HepG2 (cell line): ENCODE results near the gene CABLES2. TPM values are rescaled to one million over a fixed set of nuclear protein-coding genes. Genes with fewer than 3 reads are reported as not detected.

Experiments used
- CBX2 ChIP-seq, 2 experiments: fragments of 200-600 bp in 1 of 2; sonication (generic); formaldehyde crosslinking in 1 of 2; IDR thresholded peaks; 2 replicates each; pipeline versions ENCODE4 v1.7.0 to v1.8.1; 2018 to 2022; ENCODE audit warnings: low read depth in 2 of 2, low read length in 1 of 2, mild to moderate bottlenecking in 1 of 2, missing genetic modification reagents in 1 of 2
- ELF3 ChIP-seq: IDR thresholded peaks from 2 replicates; pipeline ENCODE4 v1.6.1; 2016; ENCODE audit warnings: missing genetic modification reagents, missing compliant biosample characterization
- HMG20B ChIP-seq: conservative IDR thresholded peaks from 2 replicates; pipeline ENCODE4 v1.6.1; 2016; ENCODE audit warnings: missing genetic modification reagents, missing compliant biosample characterization
- HNF4A ChIP-seq: sonication (generic); formaldehyde crosslinking; IDR thresholded peaks from 2 replicates; pipeline ENCODE4 v1.4.0; 2020; ENCODE audit warnings: missing genetic modification reagents
- MTA1 ChIP-seq: sonication (generic); formaldehyde crosslinking; IDR thresholded peaks from 2 replicates; pipeline ENCODE4 v1.4.0; 2020; ENCODE audit warnings: missing genetic modification reagents, mild to moderate bottlenecking, borderline replicate concordance
- PHF5A ChIP-seq: IDR thresholded peaks from one replicate; pipeline ENCODE4 v1.6.1; 2018; ENCODE audit warnings: low read depth, missing genetic modification reagents; ENCODE audit not compliant: unreplicated experiment
- TFAP4 ChIP-seq: sonication (generic); IDR thresholded peaks from 2 replicates; pipeline ENCODE4 v1.6.1; 2016; ENCODE audit warnings: low read depth, borderline replicate concordance
- ZFP91 ChIP-seq: sonication (generic); formaldehyde crosslinking; IDR thresholded peaks from 2 replicates; pipeline ENCODE4 v1.9.0; 2022; ENCODE audit warnings: missing genetic modification reagents, mild to moderate bottlenecking, borderline replicate concordance
- ZFX ChIP-seq: sonication (generic); formaldehyde crosslinking; IDR thresholded peaks from 2 replicates; pipeline ENCODE4 v1.4.0; 2020; ENCODE audit warnings: mild to moderate bottlenecking, low read depth, missing genetic modification reagents, moderate library complexity
- ZNF274 ChIP-seq: sonication (generic); formaldehyde crosslinking; IDR thresholded peaks from 2 replicates; pipeline ENCODE4 v1.5.1; 2020; ENCODE audit warnings: mild to moderate bottlenecking, missing genetic modification reagents
- ZNF503 ChIP-seq: sonication (generic); formaldehyde crosslinking; IDR thresholded peaks from 2 replicates; pipeline ENCODE4 v1.4.0; 2020; ENCODE audit warnings: missing genetic modification reagents
- ZNF577 ChIP-seq: sonication (generic); formaldehyde crosslinking; IDR thresholded peaks from 2 replicates; pipeline ENCODE4 v1.4.0; 2020; ENCODE audit warnings: mild to moderate bottlenecking, low read depth, missing genetic modification reagents, borderline replicate concordance
- ZNF746 ChIP-seq: sonication (generic); formaldehyde crosslinking; IDR thresholded peaks from 2 replicates; pipeline ENCODE4 v1.8.0; 2022; ENCODE audit warnings: mild to moderate bottlenecking, missing genetic modification reagents
- polyA plus RNA-seq, 8 experiments: library from polyadenylated mRNA; depleted of rRNA in 3 of 8; stranded (reverse) in 7 of 8; unstranded in 1 of 8; fragments of >200 nt; fragmentation: Illumina TruSeq in 4 of 8; extraction: Trizol in 4 of 8; gene quantifications; 2 replicates each; pipeline versions ENCODE4 v1.2.1 to v1.2.3, GENCODE V29; 2011 to 2016; ENCODE audit warnings: low read depth in 4 of 8, missing spikeins in 1 of 8, mixed read lengths in 1 of 8; ENCODE audit not compliant: insufficient read depth in 1 of 8
- total RNA-seq, 5 experiments: library from RNA; depleted of rRNA; stranded (reverse); fragments of >200 nt; fragmentation: Illumina TruSeq; extraction: Trizol; gene quantifications; 2 replicates each; pipeline ENCODE4 v1.2.3, GENCODE V29; 2016; ENCODE audit warnings: low read depth in 1 of 5
- TF ChIP-seq, protein P1 (sequence below): sonication (generic); formaldehyde crosslinking; IDR thresholded peaks from 2 replicates; pipeline ENCODE4 v1.4.0; 2020; ENCODE audit warnings: missing genetic modification reagents
- TF ChIP-seq, protein P2 (sequence below): sonication (generic); formaldehyde crosslinking; IDR thresholded peaks from 2 replicates; pipeline ENCODE4 v1.5.1; 2020; ENCODE audit warnings: mild to moderate bottlenecking, moderate library complexity, missing genetic modification reagents

Gene CABLES2
- total and polyA plus RNA-seq, 2 of the 13 experiments (the other 11 are each of a cell fraction or from before 2014, with no cell fraction given): 5.2 to 9.7 TPM

DNA sequence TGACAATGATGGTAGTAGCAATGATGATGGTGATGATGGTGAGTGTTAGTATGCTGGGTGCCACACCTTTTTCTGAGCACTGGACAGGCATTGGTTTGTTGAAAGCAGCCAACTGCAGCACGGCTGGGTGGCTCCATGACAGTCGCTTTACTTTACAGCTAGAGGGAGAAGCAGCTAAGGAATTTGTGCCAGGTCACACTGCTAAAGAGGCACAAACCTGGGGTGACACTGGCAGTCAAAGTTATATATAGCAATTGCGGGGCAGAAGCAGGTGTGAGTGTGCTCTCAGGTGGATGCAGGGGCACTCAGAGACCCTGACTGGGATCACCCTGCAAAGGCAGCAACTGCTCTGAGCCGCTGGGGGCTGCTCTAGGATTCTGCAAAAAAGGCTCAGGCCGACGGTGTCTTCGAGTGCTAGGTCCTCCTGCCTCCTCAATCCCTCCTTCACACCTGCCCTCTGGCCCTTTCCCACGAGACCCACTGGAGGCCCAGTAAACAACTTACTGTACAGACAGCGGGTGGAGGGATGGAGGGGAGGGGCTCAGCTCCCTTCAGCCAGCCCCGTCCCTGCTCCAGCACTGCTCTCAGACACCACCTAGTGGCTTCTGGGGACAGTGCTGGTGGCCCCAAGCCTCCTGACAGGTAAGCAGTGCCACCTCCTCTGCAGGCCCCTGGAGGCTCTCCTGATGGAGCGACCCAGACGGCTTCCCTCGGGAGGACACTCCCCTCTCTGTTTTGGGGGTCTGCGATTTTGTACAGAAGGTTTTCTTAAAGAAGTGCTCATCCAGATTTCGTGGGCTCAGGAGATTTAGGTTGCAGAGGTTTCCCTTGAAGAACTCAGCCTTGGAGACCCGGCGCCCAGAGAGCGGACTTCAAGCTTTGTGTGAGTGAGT lies 24.5 kb downstream of the CABLES2 start (continued):
- TF ChIP-seq ZFX: peak; percentile 84
- TF ChIP-seq HMG20B (CRISPR knock-in tag): no peak; the same call in 1 of the 2 replicates
- TF ChIP-seq ZFP91 (CRISPR knock-in tag): peak; percentile 70
- TF ChIP-seq ZNF577 (CRISPR knock-in tag): no peak
- TF ChIP-seq CBX2 (IDR thresholded peaks at IDR 0.05; ENCODE audit: low read depth, low read length): no peak
- no peak for TF ChIP-seq CBX2 (CRISPR knock-in tag; IDR thresholded peaks at IDR 0.05; ENCODE audit: low read depth)
- TF ChIP-seq TFAP4: peak; percentile 61; the same call in 1 of the 2 replicates
- peak; percentile 76; the same call in 1 of the 2 replicates for TF ChIP-seq MTA1 (CRISPR knock-in tag)
- TF ChIP-seq ZNF503 (CRISPR knock-in tag): peak; percentile 54
- TF ChIP-seq ZNF746 (CRISPR knock-in tag): no peak; the same call in 1 of the 2 replicates
- TF ChIP-seq, protein P1, sequence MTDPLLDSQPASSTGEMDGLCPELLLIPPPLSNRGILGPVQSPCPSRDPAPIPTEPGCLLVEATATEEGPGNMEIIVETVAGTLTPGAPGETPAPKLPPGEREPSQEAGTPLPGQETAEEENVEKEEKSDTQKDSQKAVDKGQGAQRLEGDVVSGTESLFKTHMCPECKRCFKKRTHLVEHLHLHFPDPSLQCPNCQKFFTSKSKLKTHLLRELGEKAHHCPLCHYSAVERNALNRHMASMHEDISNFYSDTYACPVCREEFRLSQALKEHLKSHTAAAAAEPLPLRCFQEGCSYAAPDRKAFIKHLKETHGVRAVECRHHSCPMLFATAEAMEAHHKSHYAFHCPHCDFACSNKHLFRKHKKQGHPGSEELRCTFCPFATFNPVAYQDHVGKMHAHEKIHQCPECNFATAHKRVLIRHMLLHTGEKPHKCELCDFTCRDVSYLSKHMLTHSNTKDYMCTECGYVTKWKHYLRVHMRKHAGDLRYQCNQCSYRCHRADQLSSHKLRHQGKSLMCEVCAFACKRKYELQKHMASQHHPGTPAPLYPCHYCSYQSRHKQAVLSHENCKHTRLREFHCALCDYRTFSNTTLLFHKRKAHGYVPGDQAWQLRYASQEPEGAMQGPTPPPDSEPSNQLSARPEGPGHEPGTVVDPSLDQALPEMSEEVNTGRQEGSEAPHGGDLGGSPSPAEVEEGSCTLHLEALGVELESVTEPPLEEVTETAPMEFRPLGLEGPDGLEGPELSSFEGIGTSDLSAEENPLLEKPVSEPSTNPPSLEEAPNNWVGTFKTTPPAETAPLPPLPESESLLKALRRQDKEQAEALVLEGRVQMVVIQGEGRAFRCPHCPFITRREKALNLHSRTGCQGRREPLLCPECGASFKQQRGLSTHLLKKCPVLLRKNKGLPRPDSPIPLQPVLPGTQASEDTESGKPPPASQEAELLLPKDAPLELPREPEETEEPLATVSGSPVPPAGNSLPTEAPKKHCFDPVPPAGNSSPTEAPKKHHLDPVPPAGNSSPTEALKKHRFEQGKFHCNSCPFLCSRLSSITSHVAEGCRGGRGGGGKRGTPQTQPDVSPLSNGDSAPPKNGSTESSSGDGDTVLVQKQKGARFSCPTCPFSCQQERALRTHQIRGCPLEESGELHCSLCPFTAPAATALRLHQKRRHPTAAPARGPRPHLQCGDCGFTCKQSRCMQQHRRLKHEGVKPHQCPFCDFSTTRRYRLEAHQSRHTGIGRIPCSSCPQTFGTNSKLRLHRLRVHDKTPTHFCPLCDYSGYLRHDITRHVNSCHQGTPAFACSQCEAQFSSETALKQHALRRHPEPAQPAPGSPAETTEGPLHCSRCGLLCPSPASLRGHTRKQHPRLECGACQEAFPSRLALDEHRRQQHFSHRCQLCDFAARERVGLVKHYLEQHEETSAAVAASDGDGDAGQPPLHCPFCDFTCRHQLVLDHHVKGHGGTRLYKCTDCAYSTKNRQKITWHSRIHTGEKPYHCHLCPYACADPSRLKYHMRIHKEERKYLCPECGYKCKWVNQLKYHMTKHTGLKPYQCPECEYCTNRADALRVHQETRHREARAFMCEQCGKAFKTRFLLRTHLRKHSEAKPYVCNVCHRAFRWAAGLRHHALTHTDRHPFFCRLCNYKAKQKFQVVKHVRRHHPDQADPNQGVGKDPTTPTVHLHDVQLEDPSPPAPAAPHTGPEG (CRISPR knock-in tag): peak; percentile 78; the same call in 1 of the 2 replicates
- peak; percentile 60 for TF ChIP-seq PHF5A (CRISPR knock-in tag)
- peak; percentile 48; the same call in 1 of the 2 replicates for TF ChIP-seq HNF4A (CRISPR knock-in tag)
- TF ChIP-seq, protein P2, sequence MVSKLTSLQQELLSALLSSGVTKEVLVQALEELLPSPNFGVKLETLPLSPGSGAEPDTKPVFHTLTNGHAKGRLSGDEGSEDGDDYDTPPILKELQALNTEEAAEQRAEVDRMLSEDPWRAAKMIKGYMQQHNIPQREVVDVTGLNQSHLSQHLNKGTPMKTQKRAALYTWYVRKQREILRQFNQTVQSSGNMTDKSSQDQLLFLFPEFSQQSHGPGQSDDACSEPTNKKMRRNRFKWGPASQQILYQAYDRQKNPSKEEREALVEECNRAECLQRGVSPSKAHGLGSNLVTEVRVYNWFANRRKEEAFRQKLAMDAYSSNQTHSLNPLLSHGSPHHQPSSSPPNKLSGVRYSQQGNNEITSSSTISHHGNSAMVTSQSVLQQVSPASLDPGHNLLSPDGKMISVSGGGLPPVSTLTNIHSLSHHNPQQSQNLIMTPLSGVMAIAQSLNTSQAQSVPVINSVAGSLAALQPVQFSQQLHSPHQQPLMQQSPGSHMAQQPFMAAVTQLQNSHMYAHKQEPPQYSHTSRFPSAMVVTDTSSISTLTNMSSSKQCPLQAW (CRISPR knock-in tag): peak; percentile 88
- peak; percentile 77; the same call in 1 of the 2 replicates for TF ChIP-seq ZNF274 (CRISPR knock-in tag)
- peak; percentile 73; the same call in 1 of the 2 replicates for TF ChIP-seq ELF3 (CRISPR knock-in tag)
